Ishikawa (cell line): ENCODE measurements around the gene CRTC3.

Experiments used
- CEBPB ChIP-seq: IDR thresholded peaks from 2 replicates; pipeline ENCODE4 v1.6.1; 2012
- CREB1 ChIP-seq: IDR thresholded peaks from 2 replicates; pipeline ENCODE4 v1.6.1; 2012; ENCODE audit warnings: low read depth
- EGR1 ChIP-seq: IDR thresholded peaks from 2 replicates; pipeline ENCODE4 v1.6.1; 2012
- EP300 ChIP-seq: IDR thresholded peaks from 2 replicates; pipeline ENCODE4 v1.6.1; 2012; ENCODE audit warnings: borderline replicate concordance
- FOXM1 ChIP-seq: IDR thresholded peaks from 2 replicates; pipeline ENCODE4 v1.6.1; 2012; ENCODE audit warnings: low read depth, borderline replicate concordance
- MAX ChIP-seq: IDR thresholded peaks from 2 replicates; pipeline ENCODE4 v1.6.1; 2012
- NFIC ChIP-seq: IDR thresholded peaks from 2 replicates; pipeline ENCODE4 v1.6.1; 2012
- RAD21 ChIP-seq: IDR thresholded peaks from 2 replicates; pipeline ENCODE4 v1.6.1; 2012; ENCODE audit warnings: low read depth
- TAF1 ChIP-seq: IDR thresholded peaks from 2 replicates; pipeline ENCODE4 v1.6.1; 2012; ENCODE audit warnings: low read depth, mild to moderate bottlenecking
- TCF12 ChIP-seq: IDR thresholded peaks from 2 replicates; pipeline ENCODE4 v1.6.1; 2012; ENCODE audit warnings: low read depth
- TEAD4 ChIP-seq: IDR thresholded peaks from 2 replicates; pipeline ENCODE4 v1.6.1; 2012
- USF1 ChIP-seq: IDR thresholded peaks from 2 replicates; pipeline ENCODE4 v1.6.1; 2012
- YY1 ChIP-seq: IDR thresholded peaks from 2 replicates; pipeline ENCODE4 v1.6.1; 2012; ENCODE audit warnings: low read depth
- ZBTB7A ChIP-seq: IDR thresholded peaks from 2 replicates; pipeline ENCODE4 v1.6.1; 2012; ENCODE audit warnings: low read depth
- TF ChIP-seq, protein P1 (sequence below): IDR thresholded peaks from 2 replicates; pipeline ENCODE4 v1.6.1; 2012; ENCODE audit warnings: low read depth, mild to moderate bottlenecking

CRTC3 gene

DNA sequence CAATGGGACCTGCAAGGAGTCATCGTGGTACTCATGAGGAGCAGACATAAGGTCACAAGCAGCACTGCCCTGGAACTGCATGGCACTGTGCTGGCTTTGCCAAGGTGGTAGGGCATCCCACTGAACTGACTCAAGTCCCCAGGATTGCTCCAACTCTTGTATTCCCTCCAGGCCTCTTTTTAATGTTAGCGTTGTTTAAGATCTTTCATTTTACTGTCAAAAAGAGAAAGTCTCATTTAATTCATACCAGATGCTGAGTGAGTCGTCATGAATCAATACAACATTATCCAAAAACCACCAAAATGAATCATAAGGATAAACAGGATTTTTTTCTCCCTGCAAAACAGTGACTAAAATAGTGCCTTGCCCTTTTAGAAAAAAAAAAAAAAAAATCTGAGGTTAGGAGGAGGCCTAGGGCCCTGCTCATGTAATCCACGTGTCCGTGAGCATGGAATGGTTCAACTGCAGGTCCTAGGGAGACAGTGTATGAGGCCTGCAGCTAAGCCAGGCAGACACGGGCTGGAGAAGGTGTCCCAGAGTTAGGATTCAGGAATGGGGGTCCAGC, 150.7 kb downstream of the CRTC3 start:
- TF ChIP-seq EP300 (no peak), EGR1 (no peak), NFIC (no peak), FOXM1 (no peak), TCF12 (no peak), USF1 (no peak), YY1 (no peak), RAD21 (no peak), MAX (no peak), CEBPB (no peak), CREB1 (no peak), TAF1 (no peak), ZBTB7A (no peak), TEAD4 (no peak)
- TF ChIP-seq, protein P1, sequence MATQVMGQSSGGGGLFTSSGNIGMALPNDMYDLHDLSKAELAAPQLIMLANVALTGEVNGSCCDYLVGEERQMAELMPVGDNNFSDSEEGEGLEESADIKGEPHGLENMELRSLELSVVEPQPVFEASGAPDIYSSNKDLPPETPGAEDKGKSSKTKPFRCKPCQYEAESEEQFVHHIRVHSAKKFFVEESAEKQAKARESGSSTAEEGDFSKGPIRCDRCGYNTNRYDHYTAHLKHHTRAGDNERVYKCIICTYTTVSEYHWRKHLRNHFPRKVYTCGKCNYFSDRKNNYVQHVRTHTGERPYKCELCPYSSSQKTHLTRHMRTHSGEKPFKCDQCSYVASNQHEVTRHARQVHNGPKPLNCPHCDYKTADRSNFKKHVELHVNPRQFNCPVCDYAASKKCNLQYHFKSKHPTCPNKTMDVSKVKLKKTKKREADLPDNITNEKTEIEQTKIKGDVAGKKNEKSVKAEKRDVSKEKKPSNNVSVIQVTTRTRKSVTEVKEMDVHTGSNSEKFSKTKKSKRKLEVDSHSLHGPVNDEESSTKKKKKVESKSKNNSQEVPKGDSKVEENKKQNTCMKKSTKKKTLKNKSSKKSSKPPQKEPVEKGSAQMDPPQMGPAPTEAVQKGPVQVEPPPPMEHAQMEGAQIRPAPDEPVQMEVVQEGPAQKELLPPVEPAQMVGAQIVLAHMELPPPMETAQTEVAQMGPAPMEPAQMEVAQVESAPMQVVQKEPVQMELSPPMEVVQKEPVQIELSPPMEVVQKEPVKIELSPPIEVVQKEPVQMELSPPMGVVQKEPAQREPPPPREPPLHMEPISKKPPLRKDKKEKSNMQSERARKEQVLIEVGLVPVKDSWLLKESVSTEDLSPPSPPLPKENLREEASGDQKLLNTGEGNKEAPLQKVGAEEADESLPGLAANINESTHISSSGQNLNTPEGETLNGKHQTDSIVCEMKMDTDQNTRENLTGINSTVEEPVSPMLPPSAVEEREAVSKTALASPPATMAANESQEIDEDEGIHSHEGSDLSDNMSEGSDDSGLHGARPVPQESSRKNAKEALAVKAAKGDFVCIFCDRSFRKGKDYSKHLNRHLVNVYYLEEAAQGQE, result no peak

DNA sequence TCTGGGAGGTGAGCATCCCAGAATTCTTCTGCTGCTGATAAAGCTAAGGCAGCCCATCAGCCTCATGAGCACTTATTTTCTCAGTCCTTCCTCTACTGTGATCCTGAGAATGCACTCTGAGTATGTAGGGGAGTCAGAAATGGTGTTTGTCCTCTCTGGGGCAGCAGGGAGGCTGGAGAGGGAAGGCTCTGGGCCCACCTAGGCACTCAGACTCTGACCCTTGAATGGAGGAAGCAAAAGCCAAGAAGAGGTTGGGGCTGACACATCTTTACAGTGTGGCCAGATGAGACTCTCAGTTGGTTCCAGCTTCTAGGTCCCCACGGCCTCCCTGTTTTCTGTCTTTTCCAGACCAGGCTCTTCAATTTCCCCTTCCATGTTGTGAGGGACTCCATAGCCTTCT, 151.3 kb downstream of the CRTC3 start:
- no peak for TF ChIP-seq MAX
- no peak for TF ChIP-seq NFIC
- TF ChIP-seq, protein P1, result no peak
- no peak for TF ChIP-seq EGR1
- TF ChIP-seq ZBTB7A, result no peak
- TF ChIP-seq YY1, result no peak
- TF ChIP-seq TCF12, result no peak
- no peak for TF ChIP-seq FOXM1
- no peak for TF ChIP-seq CREB1
- TF ChIP-seq CEBPB, result no peak
- no peak for TF ChIP-seq RAD21
- TF ChIP-seq TEAD4, result no peak
- no peak for TF ChIP-seq EP300

DNA sequence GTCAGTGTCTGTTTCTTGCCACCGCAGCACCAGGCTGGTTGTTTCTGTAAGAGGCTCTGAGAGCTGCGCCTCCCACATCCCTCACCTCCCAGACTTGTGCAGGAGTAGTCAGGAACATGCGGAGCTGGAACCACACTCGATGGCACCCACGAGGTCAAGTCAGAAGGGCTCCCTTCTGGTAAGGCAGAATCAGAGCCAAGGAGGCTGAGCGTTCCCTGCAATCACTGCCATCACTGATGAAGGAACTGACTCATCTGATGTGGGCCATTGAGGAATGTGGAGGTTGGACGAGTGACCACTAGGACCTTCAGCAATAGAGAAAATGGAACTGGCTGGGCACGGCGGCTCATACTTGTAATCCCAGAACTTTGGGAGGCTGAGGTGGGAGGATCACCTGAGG, 151.8 kb downstream of the CRTC3 start:
- TF ChIP-seq USF1 (no peak), TCF12 (no peak)

DNA sequence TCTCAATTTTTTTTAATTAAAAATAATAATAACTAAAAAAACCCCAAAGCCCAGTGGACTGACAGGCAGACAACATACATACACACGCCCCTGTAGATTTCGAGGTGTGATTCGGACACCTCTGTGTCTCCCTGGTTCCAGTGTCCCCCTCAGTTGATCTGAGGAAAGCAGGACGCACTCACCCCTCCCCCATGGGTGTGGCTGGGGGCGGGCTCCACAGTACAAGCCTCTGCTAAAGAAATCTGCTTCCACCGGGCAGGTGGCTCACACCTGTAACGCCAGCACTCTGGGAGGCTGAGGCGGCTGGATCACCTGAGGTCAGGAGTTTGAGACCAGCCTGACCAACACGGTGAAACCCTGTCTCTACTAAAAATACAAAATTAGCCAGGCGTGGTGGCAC, 153.6 kb downstream of the CRTC3 start:
- TF ChIP-seq TCF12 (no peak), CREB1 (no peak), RAD21 (no peak), ZBTB7A (no peak), YY1 (no peak), CEBPB (no peak), TAF1 (no peak), EP300 (no peak), FOXM1 (no peak), TEAD4 (no peak), MAX (no peak), USF1 (no peak), EGR1 (no peak), NFIC (no peak)
- TF ChIP-seq, protein P1, result no peak
